K562 (cell line): ENCODE results near the gene MBOAT1. TPM values are rescaled to one million over a fixed set of nuclear protein-coding genes. Genes with fewer than 3 reads are reported as not detected.

ENCODE experiments used
- ATAC-seq: fragments of 200-7000 bp; cut with Tn5 transposase; 3 replicates; pipeline ENCODE4 v1.9.1; 2020; ENCODE audit warnings: moderate library complexity
- BruUV-seq: library from RNA; stranded (reverse); fragments of 400-500 nt; replicated peaks from 2 replicates; lab custom pipeline; 2021; lab: Mats Ljungman, UMichigan
- CTCF ChIA-PET: fragments of 300-600 bp; formaldehyde crosslinking; extraction: SDS; loops from one replicate; lab custom pipeline; 2021; ENCODE audit warnings: low intra/inter-chr PET ratio; lab: Yijun Ruan, JAX
- POLR2A ChIA-PET: fragments of 300-600, 350-650 bp; sonication (Branson Sonifier 250); formaldehyde crosslinking; extraction: SDS; loops from one replicate; lab custom pipeline; 2021; ENCODE audit warnings: antibody characterized with exemption, inconsistent platforms; lab: Yijun Ruan, JAX
- DNase-seq, 4 experiments: peaks; one replicate each; pipeline versions ENCODE4 v3.0.0 to v3.0.0-alpha.2; 2011 to 2018; ENCODE audit warnings: low spot score in 3 of 4, mixed read lengths in 3 of 4; ENCODE audit errors: extremely low read depth in 1 of 4
- FAIRE-seq: peaks from 2 replicates; lab custom pipeline; 2011; peaks lifted over from hg19 to GRCh38; lab: Jason Lieb, UNC
- H2AFZ ChIP-seq: 2 replicates; pipeline ENCODE4 v1.6.0; 2011; ENCODE audit warnings: low read depth, low read length, control low read depth, inconsistent platforms
- H3K27ac ChIP-seq: fragments of 200-600 bp; 3 replicates; pipeline ENCODE4 v1.8.0; 2011; ENCODE audit warnings: low read depth, mild to moderate bottlenecking, control low read depth, inconsistent platforms, low read length, moderate library complexity, mixed read lengths; ENCODE audit errors: extremely low read depth
- H3K27me3 ChIP-seq, 2 experiments: fragments of 300-600 bp in 1 of 2; 2 replicates in 1 of 2; 3 replicates in 1 of 2; pipeline versions ENCODE4 v1.6.0 to v1.8.0; 2011; ENCODE audit warnings: inconsistent platforms in 2 of 2, low read length in 2 of 2, mild to moderate bottlenecking in 1 of 2, mixed read lengths in 1 of 2, moderate library complexity in 1 of 2; ENCODE audit not compliant: control insufficient read depth in 2 of 2, insufficient read depth in 2 of 2
- H3K36me3 ChIP-seq: fragments of 300-600 bp; 3 replicates; pipeline ENCODE4 v1.8.0; 2011; ENCODE audit warnings: mild to moderate bottlenecking, low read length, inconsistent platforms; ENCODE audit not compliant: control insufficient read depth, insufficient read depth
- H3K4me1 ChIP-seq, 2 experiments: fragments of 200-600 bp in 1 of 2; replicated peaks in 1 of 2; 2 replicates in 1 of 2; 3 replicates in 1 of 2; pipeline versions ENCODE4 v1.5.1 to v1.8.0; 2011; ENCODE audit warnings: inconsistent platforms in 2 of 2, low read length in 2 of 2, mild to moderate bottlenecking in 1 of 2, mixed read lengths in 1 of 2, moderate library complexity in 1 of 2; ENCODE audit not compliant: control insufficient read depth in 2 of 2, insufficient read depth in 2 of 2
- H3K4me2 ChIP-seq: 2 replicates; pipeline ENCODE4 v1.6.1; 2011; ENCODE audit warnings: low read length, control low read depth, inconsistent platforms, mixed read lengths; ENCODE audit not compliant: insufficient read depth
- H3K4me3 ChIP-seq: fragments of 200-600 bp; sonication (generic), shearing (Covaris generic); 2 replicates; pipeline ENCODE4 v1.5.1; 2016; ENCODE audit warnings: control low read depth, inconsistent platforms
- H3K79me2 ChIP-seq: fragments of 200-600 bp; 3 replicates; pipeline ENCODE4 v1.8.0; 2011; ENCODE audit warnings: low read length, inconsistent platforms; ENCODE audit not compliant: control insufficient read depth, insufficient read depth
- H3K9ac ChIP-seq, 2 experiments: 2 replicates each; pipeline versions ENCODE4 v1.6.0 to v1.6.1; 2011; ENCODE audit warnings: low read depth in 2 of 2, low read length in 2 of 2, control low read depth in 1 of 2, inconsistent platforms in 1 of 2, mild to moderate bottlenecking in 1 of 2, mixed read lengths in 1 of 2; ENCODE audit not compliant: insufficient read depth in 1 of 2
- H3K9me1 ChIP-seq: one replicate; pipeline ENCODE4 v1.6.0; 2011; ENCODE audit warnings: inconsistent platforms, mild to moderate bottlenecking, low read length, moderate library complexity; ENCODE audit not compliant: control insufficient read depth, insufficient read depth
- H3K9me3 ChIP-seq: replicated peaks from 2 replicates; pipeline ENCODE4 v1.5.1; 2011; ENCODE audit warnings: low read depth, low read length, inconsistent platforms; ENCODE audit not compliant: control insufficient read depth, insufficient read depth
- H4K20me1 ChIP-seq: replicated peaks from 2 replicates; pipeline ENCODE4 v1.6.1; 2011; ENCODE audit warnings: low read length, inconsistent platforms, mixed read lengths; ENCODE audit not compliant: control insufficient read depth, insufficient read depth
- CEBPZ ChIP-seq: fragments of 150-350 bp; IDR thresholded peaks from 2 replicates; pipeline ENCODE4 v1.6.1; 2014; ENCODE audit warnings: low read depth, mild to moderate bottlenecking, low read length, borderline replicate concordance
- ELF2 ChIP-seq: fragments of 250-450 bp; sonication (Bioruptor Pico); IDR thresholded peaks from 2 replicates; pipeline ENCODE4 v1.5.0; 2021; ENCODE audit warnings: mild to moderate bottlenecking
- KLF16 ChIP-seq: IDR thresholded peaks from 2 replicates; pipeline ENCODE4 v1.6.1; 2016; ENCODE audit warnings: antibody characterized with exemption
- KLF6 ChIP-seq: fragments of 250-450 bp; sonication (Bioruptor Pico); IDR thresholded peaks from 2 replicates; pipeline ENCODE4 v1.4.0; 2020; ENCODE audit warnings: mild to moderate bottlenecking, moderate library complexity, borderline replicate concordance
- LARP7 ChIP-seq: fragments of 450-650 bp; IDR thresholded peaks from 2 replicates; pipeline ENCODE4 v1.6.1; 2016
- MTA1 ChIP-seq: fragments of 450-650 bp; IDR thresholded peaks from 2 replicates; pipeline ENCODE4 v1.6.1; 2017; ENCODE audit warnings: borderline replicate concordance
- PCBP2 ChIP-seq: fragments of 200-400 bp; formaldehyde crosslinking; IDR thresholded peaks from 2 replicates; pipeline ENCODE4 v1.6.1; 2018; ENCODE audit warnings: low read length, low read depth, mild to moderate bottlenecking, moderate library complexity; ENCODE audit not compliant: poor library complexity, severe bottlenecking
- PYGO2 ChIP-seq: fragments of 450-650 bp; IDR thresholded peaks from 2 replicates; pipeline ENCODE4 v1.6.1; 2016; ENCODE audit warnings: mild to moderate bottlenecking, missing genetic modification characterization, moderate library complexity, missing compliant biosample characterization
- RBM14 ChIP-seq: fragments of 200-400 bp; formaldehyde crosslinking; IDR thresholded peaks from 2 replicates; pipeline ENCODE4 v1.6.1; 2018; ENCODE audit warnings: low read depth, mild to moderate bottlenecking, low read length, moderate library complexity, borderline replicate concordance; ENCODE audit not compliant: insufficient read depth
- TEAD2 ChIP-seq: fragments of 450-650 bp; IDR thresholded peaks from 2 replicates; pipeline ENCODE4 v1.6.1; 2016; ENCODE audit warnings: missing genetic modification characterization, control low read depth, missing compliant biosample characterization
- ZFPM2 ChIP-seq: fragments of 250-450 bp; sonication (Bioruptor Pico); IDR thresholded peaks from 2 replicates; pipeline ENCODE4 v1.5.1; 2022; ENCODE audit warnings: mild to moderate bottlenecking
- ZNF165 ChIP-seq: fragments of 250-450 bp; sonication (Bioruptor Pico); IDR thresholded peaks from 2 replicates; pipeline ENCODE4 v1.4.0; 2020; ENCODE audit warnings: borderline replicate concordance
- ZNF316 ChIP-seq: fragments of 450-650 bp; IDR thresholded peaks from 2 replicates; pipeline ENCODE4 v1.6.1; 2016
- ZNF445 ChIP-seq: fragments of 250-450 bp; sonication (Bioruptor Pico); IDR thresholded peaks from 2 replicates; pipeline ENCODE4 v1.4.0; 2020; ENCODE audit warnings: low read depth, mild to moderate bottlenecking, moderate library complexity
- WGBS: fragments of 100-300 bp; shearing (Covaris generic); methylation state at CpG from one replicate; pipeline ENCODE4 v1.1.6; 2016; ENCODE audit warnings: low coverage, mixed read lengths; ENCODE audit not compliant: insufficient coverage; ENCODE audit errors: missing lambda C conversion rate; 5-methylcytosine and 5-hydroxymethylcytosine counted together
- in situ Hi-C: fragments of 300-500 bp; cut with MboI; formaldehyde crosslinking; loops from 4 replicates; pipeline ENCODE4 v1.15.0; 2018; ENCODE audit warnings: inconsistent platforms, mixed read lengths
- intact Hi-C: fragments of 100-400 bp; cut with micrococcal nuclease; formaldehyde crosslinking; loops from 2 replicates; pipeline ENCODE4 v1.14.2; 2022
- polyA plus RNA-seq, 8 experiments: library from polyadenylated mRNA; depleted of rRNA in 4 of 8; stranded (reverse) in 5 of 8; unstranded in 3 of 8; fragments of >200 nt; fragmentation: Nextera tagmentation in 2 of 8; fragmentation: Illumina TruSeq in 1 of 8; extraction: Ambion mirVana in 2 of 8; extraction: Trizol in 1 of 8; gene quantifications; 2 replicates each; pipeline versions ENCODE4 v1.2.1 to v1.2.3, GENCODE V29; 2011 to 2014; ENCODE audit warnings: inconsistent platforms in 1 of 8, missing spikeins in 1 of 8
- total RNA-seq, 7 experiments: library from RNA; depleted of rRNA in 6 of 7; stranded (reverse); fragments of >200 nt in 6 of 7; fragmentation: Illumina TruSeq in 2 of 7; extraction: Trizol in 2 of 7; gene quantifications; 2 replicates each; pipeline versions ENCODE4 v1.2.1 to v1.2.3, GENCODE V29; 2011 to 2021; ENCODE audit warnings: low replicate concordance in 1 of 7
- TF ChIP-seq, protein P1 (sequence below): sonication (generic); formaldehyde crosslinking; IDR thresholded peaks from 2 replicates; pipeline ENCODE4 v1.5.0; 2020; ENCODE audit warnings: missing genetic modification reagents
- TF ChIP-seq, protein P2 (sequence below), 2 experiments: IDR thresholded peaks; 2 replicates each; pipeline ENCODE4 v1.6.1; 2012; ENCODE audit warnings: improper control_type of control experiment in 2 of 2, low read depth in 2 of 2, low read length in 2 of 2, borderline replicate concordance in 1 of 2
- TF ChIP-seq, protein P3 (sequence below): sonication (generic); formaldehyde crosslinking; IDR thresholded peaks from 2 replicates; pipeline ENCODE4 v1.9.0; 2022; ENCODE audit warnings: mild to moderate bottlenecking, missing genetic modification reagents

Gene MBOAT1
- total and polyA plus RNA-seq, 9 of the 15 experiments (the other 6 are each of a cell fraction or from before 2014, with no cell fraction given) = 0.13 to 16.5 (median 10.3) TPM

DNA sequence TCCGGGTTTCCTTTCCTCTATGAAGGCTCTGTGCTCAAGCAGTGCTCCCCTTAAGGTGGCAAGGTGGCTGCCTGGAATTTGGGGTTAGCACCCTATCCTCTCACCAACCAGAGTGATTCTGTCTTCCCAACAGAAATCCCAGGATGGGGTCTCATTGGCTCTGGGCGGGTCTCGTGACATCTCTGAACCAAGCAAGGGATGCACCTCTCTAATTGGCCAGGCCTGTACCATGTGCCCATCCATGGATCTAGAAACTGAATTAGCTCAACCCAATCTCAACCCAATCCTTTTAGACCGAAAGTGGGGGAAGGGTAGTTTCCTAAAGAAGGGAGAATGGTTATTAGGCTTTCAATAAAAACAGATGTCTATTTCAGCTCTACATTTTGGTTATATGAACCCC lies 17.6 kb upstream of the MBOAT1 start:
- CTCF ChIA-PET = no interaction called here
- Histone ChIP-seq H3K27ac (no peak overlapping the region), H3K36me3 (no peaks in the 10 kb centered on the region), H3K9me1 (no peaks in the 10 kb centered on the region), H3K9ac (no peak overlapping the region), H3K4me2 (no peak overlapping the region), H3K9me3 (no peaks in the 10 kb centered on the region), H3K4me3 (no peak overlapping the region), H3K79me2 (no peaks in the 10 kb centered on the region), H3K27me3 (no peaks in the 10 kb centered on the region), H3K4me1 (peaks cover 0 to 3% of the 10 kb centered on the region in 2 experiments; a peak in 2 of 5 replicates), H4K20me1 (no peaks in the 10 kb centered on the region), H2AFZ (no peak overlapping the region)
- in situ Hi-C loops (no loop called here), intact Hi-C loops (no loop called here)
- ATAC-seq (peak; percentile 35; the same call in 1 of the 3 replicates), FAIRE-seq (no peak), DNase-seq (no peak)
- WGBS = 55% methylated on average over 4 of the region's 4 CpGs
- no peak for TF ChIP-seq PYGO2 (tag)
- TF ChIP-seq ELF2 (CRISPR knock-in tag) = no peak
- TF ChIP-seq TEAD2 (tag) = no peak
- no peak for TF ChIP-seq CEBPZ
- no peak for TF ChIP-seq ZFPM2
- no peak for TF ChIP-seq ZNF316
- TF ChIP-seq, protein P1, sequence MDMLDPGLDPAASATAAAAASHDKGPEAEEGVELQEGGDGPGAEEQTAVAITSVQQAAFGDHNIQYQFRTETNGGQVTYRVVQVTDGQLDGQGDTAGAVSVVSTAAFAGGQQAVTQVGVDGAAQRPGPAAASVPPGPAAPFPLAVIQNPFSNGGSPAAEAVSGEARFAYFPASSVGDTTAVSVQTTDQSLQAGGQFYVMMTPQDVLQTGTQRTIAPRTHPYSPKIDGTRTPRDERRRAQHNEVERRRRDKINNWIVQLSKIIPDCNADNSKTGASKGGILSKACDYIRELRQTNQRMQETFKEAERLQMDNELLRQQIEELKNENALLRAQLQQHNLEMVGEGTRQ (CRISPR knock-in tag) = peak; percentile 40
- TF ChIP-seq ZNF165 (CRISPR knock-in tag) = no peak
- no peak for TF ChIP-seq ZNF445 (CRISPR knock-in tag)
- TF ChIP-seq, protein P2, sequence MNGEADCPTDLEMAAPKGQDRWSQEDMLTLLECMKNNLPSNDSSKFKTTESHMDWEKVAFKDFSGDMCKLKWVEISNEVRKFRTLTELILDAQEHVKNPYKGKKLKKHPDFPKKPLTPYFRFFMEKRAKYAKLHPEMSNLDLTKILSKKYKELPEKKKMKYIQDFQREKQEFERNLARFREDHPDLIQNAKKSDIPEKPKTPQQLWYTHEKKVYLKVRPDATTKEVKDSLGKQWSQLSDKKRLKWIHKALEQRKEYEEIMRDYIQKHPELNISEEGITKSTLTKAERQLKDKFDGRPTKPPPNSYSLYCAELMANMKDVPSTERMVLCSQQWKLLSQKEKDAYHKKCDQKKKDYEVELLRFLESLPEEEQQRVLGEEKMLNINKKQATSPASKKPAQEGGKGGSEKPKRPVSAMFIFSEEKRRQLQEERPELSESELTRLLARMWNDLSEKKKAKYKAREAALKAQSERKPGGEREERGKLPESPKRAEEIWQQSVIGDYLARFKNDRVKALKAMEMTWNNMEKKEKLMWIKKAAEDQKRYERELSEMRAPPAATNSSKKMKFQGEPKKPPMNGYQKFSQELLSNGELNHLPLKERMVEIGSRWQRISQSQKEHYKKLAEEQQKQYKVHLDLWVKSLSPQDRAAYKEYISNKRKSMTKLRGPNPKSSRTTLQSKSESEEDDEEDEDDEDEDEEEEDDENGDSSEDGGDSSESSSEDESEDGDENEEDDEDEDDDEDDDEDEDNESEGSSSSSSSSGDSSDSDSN (IDR thresholded peaks at IDR 0.05; ENCODE audit: borderline replicate concordance in 1 of 2, low read depth in 2 of 2, low read length in 2 of 2) = no peak
- no peak for TF ChIP-seq RBM14
- TF ChIP-seq, protein P3, sequence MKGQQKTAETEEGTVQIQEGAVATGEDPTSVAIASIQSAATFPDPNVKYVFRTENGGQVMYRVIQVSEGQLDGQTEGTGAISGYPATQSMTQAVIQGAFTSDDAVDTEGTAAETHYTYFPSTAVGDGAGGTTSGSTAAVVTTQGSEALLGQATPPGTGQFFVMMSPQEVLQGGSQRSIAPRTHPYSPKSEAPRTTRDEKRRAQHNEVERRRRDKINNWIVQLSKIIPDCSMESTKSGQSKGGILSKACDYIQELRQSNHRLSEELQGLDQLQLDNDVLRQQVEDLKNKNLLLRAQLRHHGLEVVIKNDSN (CRISPR knock-in tag) = peak; percentile 51; the same call in 1 of the 2 replicates
- TF ChIP-seq KLF6 (CRISPR knock-in tag) = no peak
- no peak for TF ChIP-seq PCBP2
- no peak; the same call in 1 of the 2 replicates for TF ChIP-seq KLF16
- TF ChIP-seq MTA1 = no peak
- no peak for TF ChIP-seq LARP7
- no TSS peak for BruUV-seq
- POLR2A ChIA-PET = interaction anchor here (0.6 to 1.0 kb wide), 2 partner anchors 17 to 276 kb away, joined by 3 to 7 read pairs; no protein-coding TSS in a partner anchor
